Measurements from ENCODE around the gene TEAD1.

- TF ChIP-seq CTCF (IDR thresholded peaks at IDR 0.05) (no peak), POLR2A (IDR thresholded peaks at IDR 0.05) (no peak)
These were observed 96.9 kb downstream of the TEAD1 start for GRCh38 chr11:12770966-12771597.

Data from tibial nerve (tissue), 3 donors.